Nephron (organoid): ENCODE data around the gene RALGDS.

ENCODE experiments used
- H3K27ac Mint-ChIP-seq, 3 experiments: 2 replicates each; pipeline ENCODE4 v1.8.0; 2020; ENCODE audit warnings: mixed read lengths in 3 of 3, mild to moderate bottlenecking in 2 of 3, moderate library complexity in 1 of 3
- H3K27me3 Mint-ChIP-seq: 2 replicates; pipeline ENCODE4 v1.8.0; 2021; ENCODE audit warnings: low read depth, mild to moderate bottlenecking, moderate library complexity, mixed read lengths
- H3K36me3 Mint-ChIP-seq: 2 replicates; pipeline ENCODE4 v1.8.0; 2020; ENCODE audit warnings: low read depth, mixed read lengths
- H3K4me1 Mint-ChIP-seq: 2 replicates; pipeline ENCODE4 v1.8.0; 2020; ENCODE audit warnings: mixed read lengths
- H3K4me3 Mint-ChIP-seq, 3 experiments: 2 replicates each; pipeline ENCODE4 v1.8.0; 2020; ENCODE audit warnings: mild to moderate bottlenecking in 3 of 3, mixed read lengths in 3 of 3, moderate library complexity in 2 of 3
- H3K9me3 Mint-ChIP-seq: 2 replicates; pipeline ENCODE4 v1.8.0; 2020; ENCODE audit warnings: mixed read lengths
- CTCF ChIP-seq, 3 experiments: fragments of 200-600 bp; sonication (generic); IDR thresholded peaks; one replicate each; pipeline ENCODE4 v1.5.0; 2021; ENCODE audit warnings: antibody characterized with exemption in 3 of 3; ENCODE audit not compliant: unreplicated experiment in 3 of 3

The RALGDS gene

DNA sequence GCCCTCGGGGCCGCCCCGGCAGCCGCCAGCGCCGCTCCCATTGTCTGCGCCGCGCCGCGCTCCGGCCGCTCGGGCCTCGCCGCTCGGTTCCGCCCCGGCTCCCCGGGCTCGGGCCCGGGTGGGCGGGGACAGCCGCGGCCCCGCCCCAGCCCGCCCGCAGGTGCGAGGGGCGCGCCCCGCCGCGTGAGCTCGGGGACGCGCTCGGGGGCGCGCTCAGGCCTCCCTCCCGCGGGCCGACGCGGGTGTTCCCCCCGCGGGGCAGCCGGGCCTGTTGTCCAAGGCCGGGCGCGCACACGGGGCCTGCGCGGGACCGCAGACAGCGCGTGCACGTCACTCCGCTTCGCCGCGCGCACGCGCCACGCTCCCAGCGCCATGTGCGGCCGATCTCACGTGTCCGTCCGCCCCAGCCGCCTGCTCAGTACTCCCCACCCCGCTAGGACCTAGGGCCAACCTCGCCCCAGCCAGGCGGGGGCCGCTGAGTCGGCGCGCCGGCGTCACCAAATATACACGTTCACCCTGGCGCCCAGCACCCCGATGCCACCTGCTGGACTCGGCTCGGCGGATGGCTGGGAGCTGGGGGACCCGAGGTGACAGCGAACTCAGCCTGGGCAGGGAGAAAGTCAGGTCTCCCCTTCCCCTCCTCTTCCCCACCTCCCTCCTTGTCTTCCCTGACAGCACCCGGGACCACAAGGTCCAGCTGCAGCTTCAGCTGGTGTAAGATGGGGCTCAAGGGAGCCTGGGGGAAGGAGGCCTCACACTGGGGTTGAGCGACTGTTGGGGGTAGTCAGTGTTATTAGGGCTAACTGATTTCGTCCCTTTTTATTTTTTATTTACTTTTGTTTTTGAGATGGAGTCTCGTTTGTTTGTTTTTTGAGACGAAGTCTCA, 28.3 kb upstream of the RALGDS start:
- Mint-ChIP-seq H3K27ac (peak overlapping the region in 2 of 3 experiments; percentile 41 to 75), H3K4me1 (peaks cover 28% of the 10 kb centered on the region), H3K36me3 (no peaks in the 10 kb centered on the region), H3K9me3 (no peaks in the 10 kb centered on the region), H3K4me3 (peak overlapping the region; percentile 76 to 77 (median 77)), H3K27me3 (peaks cover 10% of the 10 kb centered on the region)
- no peak for TF ChIP-seq CTCF (IDR thresholded peaks at IDR 0.05; ENCODE audit: unreplicated experiment in 3 of 3)

GRCh38 chr9:133148199-133149129, 27.4 kb upstream of the RALGDS start:
- TF ChIP-seq CTCF (IDR thresholded peaks at IDR 0.05; ENCODE audit: unreplicated experiment in 3 of 3): no peak
- peaks cover 35% of the 10 kb centered on the region for H3K4me1 Mint-ChIP-seq
- H3K9me3 Mint-ChIP-seq: no peaks in the 10 kb centered on the region
- H3K27ac Mint-ChIP-seq: peak overlapping the region; percentile 82 to 90 (median 88)
- H3K27me3 Mint-ChIP-seq: peaks cover 10% of the 10 kb centered on the region
- no peaks in the 10 kb centered on the region for H3K36me3 Mint-ChIP-seq
- H3K4me3 Mint-ChIP-seq: peak overlapping the region; percentile 90 to 95 (median 93)

- H3K4me1 Mint-ChIP-seq: peaks cover 35% of the 10 kb centered on the region
- H3K9me3 Mint-ChIP-seq: no peaks in the 10 kb centered on the region
- peak; percentile 95 to 97 (median 97) for TF ChIP-seq CTCF (IDR thresholded peaks at IDR 0.05; ENCODE audit: unreplicated experiment in 3 of 3)
Measured at GRCh38 chr9:133147412-133148198, 26.6 kb upstream of the RALGDS start.

GRCh38 chr9:133146746-133147411, 25.8 kb upstream of the RALGDS start:
- Mint-ChIP-seq H3K27me3 (peaks cover 10% of the 10 kb centered on the region), H3K4me1 (peaks cover 35% of the 10 kb centered on the region), H3K4me3 (peak overlapping the region; percentile 39 to 95 (median 90)), H3K36me3 (no peaks in the 10 kb centered on the region), H3K27ac (no peak overlapping the region), H3K9me3 (no peaks in the 10 kb centered on the region)
- no peak for TF ChIP-seq CTCF (IDR thresholded peaks at IDR 0.05; ENCODE audit: unreplicated experiment in 3 of 3)

More at GRCh38 chr9:133147412-133148198, 26.6 kb upstream of the RALGDS start:
- Mint-ChIP-seq H3K27me3 (peaks cover 10% of the 10 kb centered on the region), H3K4me3 (peak overlapping the region; percentile 90 to 95 (median 93)), H3K36me3 (no peaks in the 10 kb centered on the region), H3K27ac (peak overlapping the region; percentile 82 to 90 (median 88))
